ENCODE results near the gene NFS1.

The NFS1 gene

DNA sequence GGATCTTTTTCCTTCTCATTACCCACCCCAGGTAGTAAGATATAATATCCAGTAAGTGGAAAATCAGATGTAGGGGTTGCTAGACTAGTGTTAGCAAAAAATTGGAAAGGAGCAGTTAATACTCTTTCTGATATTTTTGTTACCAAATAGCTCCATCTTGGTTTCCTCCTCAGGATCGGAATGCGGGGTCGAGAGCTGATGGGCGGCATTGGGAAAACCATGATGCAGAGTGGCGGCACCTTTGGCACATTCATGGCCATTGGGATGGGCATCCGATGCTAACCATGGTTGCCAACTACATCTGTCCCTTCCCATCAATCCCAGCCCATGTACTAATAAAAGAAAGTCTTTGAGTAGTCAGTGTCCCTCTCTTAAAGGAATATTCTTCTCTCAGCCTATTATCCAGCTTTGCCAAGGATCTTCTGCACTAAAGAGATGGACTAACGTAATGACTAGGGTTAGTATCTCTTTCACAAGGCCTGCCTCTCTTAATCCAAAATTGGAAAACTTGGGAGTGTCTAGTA is 1.5 kb upstream of the NFS1 start:
- Histone ChIP-seq H3K9ac (ENCODE audit: low read length) (peak overlapping the region; percentile 98), H3K79me2 (ENCODE audit: control insufficient read depth, insufficient read depth, low read length) (peaks cover 1% of the 10 kb centered on the region), H3K4me2 (ENCODE audit: low read length) (no peak overlapping the region), H3K4ac (ENCODE audit: low read depth, low read length) (no peak overlapping the region), H2BK5ac (ENCODE audit: low read length) (no peak overlapping the region), H2BK120ac (ENCODE audit: low read depth, low read length) (no peak overlapping the region), H4K8ac (ENCODE audit: low read depth, low read length) (no peak overlapping the region), H3K79me1 (ENCODE audit: low read length) (peaks cover 2% of the 10 kb centered on the region), H4K5ac (ENCODE audit: low read length) (no peak overlapping the region), H3K4me3 (ENCODE audit: low read length) (no peak overlapping the region), H3K18ac (ENCODE audit: low read length) (no peak overlapping the region), H3K23ac (ENCODE audit: low read length) (no peak overlapping the region), H3K56ac (ENCODE audit: low read length) (no peak overlapping the region), H3K4me1 (ENCODE audit: control insufficient read depth, low read depth, low read length) (no peaks in the 10 kb centered on the region), H2AK5ac (ENCODE audit: low read length) (no peak overlapping the region), H3K36me3 (ENCODE audit: control insufficient read depth, insufficient read depth, low read length) (peaks cover 4% of the 10 kb centered on the region), H3K27ac (ENCODE audit: low read depth, low read length) (no peak overlapping the region), H2BK15ac (replicated peaks; ENCODE audit: low read depth) (no peak overlapping the region), H3K27me3 (ENCODE audit: insufficient read depth, low read length, poor library complexity) (no peaks in the 10 kb centered on the region)
- no CpG with 5 or more reads among the region's 7 CpGs for WGBS (ENCODE audit: extremely low coverage, insufficient coverage, low lambda C conversion rate)
- no peak for DNase-seq

DNA sequence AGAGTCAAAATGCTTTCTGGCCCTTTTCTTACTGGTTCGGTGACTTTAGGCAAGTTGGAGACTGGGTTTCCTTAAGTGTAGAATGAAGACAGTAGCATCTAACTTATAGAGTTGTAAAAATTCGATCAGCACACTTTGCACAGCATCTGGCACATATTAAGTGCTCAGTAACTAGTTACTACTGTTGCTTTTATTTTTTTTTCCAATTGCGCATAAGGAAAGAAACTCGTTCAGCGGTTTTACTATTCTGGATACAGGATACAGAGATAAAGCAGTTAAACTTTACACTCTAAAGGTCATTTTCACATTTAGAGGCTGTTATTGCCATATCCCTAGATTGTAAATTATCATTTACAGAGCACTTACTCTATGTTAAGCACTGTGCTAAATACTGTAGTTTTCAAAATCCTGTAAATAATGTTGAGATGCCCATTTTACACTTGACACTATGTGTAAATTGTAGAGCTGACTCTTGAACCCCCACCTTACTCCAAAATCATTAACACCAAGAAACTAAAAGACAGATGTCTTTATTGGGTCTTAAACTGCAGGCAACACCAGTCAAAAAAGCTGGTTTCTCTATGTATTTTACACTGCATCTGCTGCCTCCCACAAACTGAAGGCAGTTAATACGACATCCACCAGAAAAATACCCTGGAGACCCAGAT is 939 bp upstream of the NFS1 start:
- no peak for DNase-seq
- Histone ChIP-seq H3K23ac (ENCODE audit: low read length) (no peak overlapping the region), H3K79me1 (ENCODE audit: low read length) (peaks cover 2% of the 10 kb centered on the region), H2BK120ac (ENCODE audit: low read depth, low read length) (no peak overlapping the region), H4K8ac (ENCODE audit: low read depth, low read length) (no peak overlapping the region), H2BK5ac (ENCODE audit: low read length) (no peak overlapping the region), H3K4me2 (ENCODE audit: low read length) (peak overlapping the region; percentile 95), H2BK15ac (replicated peaks; ENCODE audit: low read depth) (no peak overlapping the region), H3K27me3 (ENCODE audit: insufficient read depth, low read length, poor library complexity) (no peaks in the 10 kb centered on the region), H4K5ac (ENCODE audit: low read length) (no peak overlapping the region), H3K4me3 (ENCODE audit: low read length) (peak overlapping the region; percentile 98), H3K4ac (ENCODE audit: low read depth, low read length) (no peak overlapping the region), H3K18ac (ENCODE audit: low read length) (no peak overlapping the region), H3K9ac (ENCODE audit: low read length) (peak overlapping the region; percentile 98), H3K4me1 (ENCODE audit: control insufficient read depth, low read depth, low read length) (no peaks in the 10 kb centered on the region), H2AK5ac (ENCODE audit: low read length) (no peak overlapping the region), H3K79me2 (ENCODE audit: control insufficient read depth, insufficient read depth, low read length) (peaks cover 1% of the 10 kb centered on the region), H3K27ac (ENCODE audit: low read depth, low read length) (peak overlapping the region; percentile 83), H3K56ac (ENCODE audit: low read length) (peak overlapping the region; percentile 100), H3K36me3 (ENCODE audit: control insufficient read depth, insufficient read depth, low read length) (peaks cover 3% of the 10 kb centered on the region)
- no CpG with 5 or more reads among the region's 6 CpGs for WGBS (ENCODE audit: extremely low coverage, insufficient coverage, low lambda C conversion rate)

DNA sequence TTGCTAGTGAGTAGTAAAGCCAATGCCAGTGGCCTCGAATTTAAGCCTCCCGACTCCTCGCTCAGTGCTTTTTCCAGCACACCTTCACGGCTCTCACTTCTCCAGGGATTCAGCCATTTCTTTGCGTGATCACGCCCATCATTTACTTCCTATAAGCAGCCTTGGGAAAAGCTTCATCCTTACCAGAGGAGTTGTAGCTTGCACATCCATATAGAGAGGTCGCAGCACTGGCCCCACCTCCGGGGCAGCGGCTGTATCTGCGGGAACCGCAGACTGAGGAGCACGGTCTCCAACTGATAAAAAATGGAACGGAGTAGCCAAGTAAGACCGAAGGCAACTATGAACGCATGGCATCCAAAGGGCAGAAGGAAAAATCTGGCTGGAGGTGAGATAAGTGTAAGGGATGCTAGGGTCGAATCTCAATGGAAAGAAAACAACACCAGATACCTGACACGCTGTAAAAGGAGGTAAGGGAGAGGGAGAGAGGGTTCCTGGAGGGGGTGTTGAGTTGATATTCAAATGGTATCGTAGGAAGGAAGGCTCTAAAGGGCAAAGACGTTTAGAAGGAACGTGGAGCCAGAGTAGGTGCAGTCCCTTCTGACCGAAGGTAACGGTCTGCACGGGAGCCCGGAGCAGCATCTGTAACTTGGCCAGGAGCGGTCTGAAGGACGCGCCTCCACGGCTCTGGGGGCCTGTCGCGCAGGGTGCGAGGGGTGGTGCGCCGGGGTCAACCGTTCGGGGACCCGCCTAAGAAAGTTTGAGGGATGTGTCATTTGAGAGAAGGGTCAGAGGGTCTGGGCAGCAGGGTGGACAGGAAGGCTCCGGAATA is 640 bp downstream of the NFS1 start:
- H3K4me2 ChIP-seq (ENCODE audit: low read length) = peak overlapping the region; percentile 79
- DNase-seq = peak; percentile 34
- H3K27me3 ChIP-seq (ENCODE audit: insufficient read depth, low read length, poor library complexity) = no peaks in the 10 kb centered on the region
- no peak overlapping the region for H2BK5ac ChIP-seq (ENCODE audit: low read length)
- H3K36me3 ChIP-seq (ENCODE audit: control insufficient read depth, insufficient read depth, low read length) = no peaks in the 10 kb centered on the region
- no peak overlapping the region for H2AK5ac ChIP-seq (ENCODE audit: low read length)
- H3K4ac ChIP-seq (ENCODE audit: low read depth, low read length) = peak overlapping the region; percentile 47
- no peak overlapping the region for H4K5ac ChIP-seq (ENCODE audit: low read length)
- peak overlapping the region; percentile 56 for H3K4me3 ChIP-seq (ENCODE audit: low read length)
- H3K79me2 ChIP-seq (ENCODE audit: control insufficient read depth, insufficient read depth, low read length) = peaks cover 1% of the 10 kb centered on the region
- H2BK120ac ChIP-seq (ENCODE audit: low read depth, low read length) = no peak overlapping the region
- H3K79me1 ChIP-seq (ENCODE audit: low read length) = peaks cover 2% of the 10 kb centered on the region
- no peak overlapping the region for H2BK15ac ChIP-seq (replicated peaks; ENCODE audit: low read depth)
- peak overlapping the region; percentile 98 for H3K9ac ChIP-seq (ENCODE audit: low read length)
- H3K4me1 ChIP-seq (ENCODE audit: control insufficient read depth, low read depth, low read length) = no peaks in the 10 kb centered on the region
- H4K8ac ChIP-seq (ENCODE audit: low read depth, low read length) = no peak overlapping the region
- H3K23ac ChIP-seq (ENCODE audit: low read length) = no peak overlapping the region
- H3K18ac ChIP-seq (ENCODE audit: low read length) = no peak overlapping the region
- peak overlapping the region; percentile 83 for H3K56ac ChIP-seq (ENCODE audit: low read length)
- WGBS (ENCODE audit: extremely low coverage, insufficient coverage, low lambda C conversion rate) = no CpG with 5 or more reads among the region's 37 CpGs
- H3K27ac ChIP-seq (ENCODE audit: low read depth, low read length) = peak overlapping the region; percentile 83

DNA sequence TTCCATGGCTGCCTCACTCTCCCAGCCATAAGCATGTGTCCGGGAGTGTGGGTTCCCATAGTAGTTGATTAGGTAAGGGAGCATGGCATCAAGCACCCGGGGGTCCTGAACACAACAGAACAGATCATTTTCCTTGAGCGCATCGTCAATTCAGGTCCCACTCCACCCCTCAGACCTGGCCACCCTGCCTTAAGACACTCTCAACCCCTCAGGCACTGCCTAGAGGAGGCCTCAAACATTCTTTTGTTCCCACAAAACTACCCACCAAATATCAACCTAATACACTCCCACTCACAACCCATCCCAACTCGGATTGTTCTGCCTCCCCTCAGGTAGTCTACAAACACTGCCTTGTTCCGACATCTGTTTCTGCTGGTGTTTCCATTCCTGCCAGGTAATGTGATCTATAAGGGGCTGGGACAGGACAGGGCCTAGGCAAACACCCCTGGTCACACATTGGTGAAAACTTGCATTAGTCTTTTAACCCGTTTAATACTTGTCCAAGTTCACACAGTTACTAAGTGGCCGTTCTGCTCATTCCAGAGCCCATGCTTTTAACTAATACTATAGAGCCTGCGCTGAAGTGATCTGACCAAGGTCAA is 1.4 kb downstream of the NFS1 start:
- H3K4me1 ChIP-seq (ENCODE audit: control insufficient read depth, low read depth, low read length) = no peaks in the 10 kb centered on the region
- H2BK5ac ChIP-seq (ENCODE audit: low read length) = no peak overlapping the region
- peaks cover 1% of the 10 kb centered on the region for H3K79me2 ChIP-seq (ENCODE audit: control insufficient read depth, insufficient read depth, low read length)
- peaks cover 2% of the 10 kb centered on the region for H3K79me1 ChIP-seq (ENCODE audit: low read length)
- H3K23ac ChIP-seq (ENCODE audit: low read length) = no peak overlapping the region
- H3K4ac ChIP-seq (ENCODE audit: low read depth, low read length) = no peak overlapping the region
- H3K36me3 ChIP-seq (ENCODE audit: control insufficient read depth, insufficient read depth, low read length) = no peaks in the 10 kb centered on the region
- no peak overlapping the region for H3K27ac ChIP-seq (ENCODE audit: low read depth, low read length)
- no peak overlapping the region for H3K4me2 ChIP-seq (ENCODE audit: low read length)
- no peak overlapping the region for H3K18ac ChIP-seq (ENCODE audit: low read length)
- H2BK15ac ChIP-seq (replicated peaks; ENCODE audit: low read depth) = no peak overlapping the region
- peak overlapping the region; percentile 15 for H3K9ac ChIP-seq (ENCODE audit: low read length)
- H4K8ac ChIP-seq (ENCODE audit: low read depth, low read length) = no peak overlapping the region
- no peak overlapping the region for H3K4me3 ChIP-seq (ENCODE audit: low read length)
- no peaks in the 10 kb centered on the region for H3K27me3 ChIP-seq (ENCODE audit: insufficient read depth, low read length, poor library complexity)
- H4K5ac ChIP-seq (ENCODE audit: low read length) = no peak overlapping the region
- H2BK120ac ChIP-seq (ENCODE audit: low read depth, low read length) = no peak overlapping the region
- DNase-seq = no peak
- no peak overlapping the region for H3K56ac ChIP-seq (ENCODE audit: low read length)
- no peak overlapping the region for H2AK5ac ChIP-seq (ENCODE audit: low read length)
- WGBS (ENCODE audit: extremely low coverage, insufficient coverage, low lambda C conversion rate) = 100% methylated on average over 1 of the region's 9 CpGs

DNA sequence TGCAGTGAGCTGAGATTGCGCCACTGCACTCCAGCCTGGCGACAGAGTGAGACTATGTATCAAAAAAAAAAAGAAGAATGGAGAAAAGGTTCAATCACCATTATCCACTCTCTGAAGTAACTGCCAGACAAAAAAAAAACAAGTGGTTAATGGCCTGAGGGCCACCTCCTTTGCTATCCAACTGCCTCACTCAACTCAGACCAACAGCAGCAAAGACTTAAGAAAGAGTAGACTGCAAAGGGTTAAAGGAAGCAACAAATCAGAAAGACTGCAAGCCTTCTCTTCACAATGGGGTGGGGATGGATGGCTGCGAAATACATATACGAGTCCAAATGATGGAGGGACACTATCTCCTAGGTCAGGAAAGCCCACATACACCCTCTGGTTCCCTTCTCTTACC is 3.2 kb downstream of the NFS1 start:
- Histone ChIP-seq H3K4ac (ENCODE audit: low read depth, low read length) (no peak overlapping the region), H3K4me2 (ENCODE audit: low read length) (no peak overlapping the region), H3K56ac (ENCODE audit: low read length) (no peak overlapping the region), H3K4me3 (ENCODE audit: low read length) (no peak overlapping the region), H3K9ac (ENCODE audit: low read length) (no peak overlapping the region), H2BK120ac (ENCODE audit: low read depth, low read length) (no peak overlapping the region), H2BK5ac (ENCODE audit: low read length) (no peak overlapping the region), H2BK15ac (replicated peaks; ENCODE audit: low read depth) (no peak overlapping the region), H3K27me3 (ENCODE audit: insufficient read depth, low read length, poor library complexity) (no peaks in the 10 kb centered on the region), H3K23ac (ENCODE audit: low read length) (no peak overlapping the region), H3K18ac (ENCODE audit: low read length) (no peak overlapping the region), H2AK5ac (ENCODE audit: low read length) (no peak overlapping the region), H3K4me1 (ENCODE audit: control insufficient read depth, low read depth, low read length) (no peaks in the 10 kb centered on the region), H4K8ac (ENCODE audit: low read depth, low read length) (no peak overlapping the region), H3K36me3 (ENCODE audit: control insufficient read depth, insufficient read depth, low read length) (no peaks in the 10 kb centered on the region), H3K79me1 (ENCODE audit: low read length) (peaks cover 2% of the 10 kb centered on the region), H4K5ac (ENCODE audit: low read length) (no peak overlapping the region), H3K79me2 (ENCODE audit: control insufficient read depth, insufficient read depth, low read length) (peaks cover 1% of the 10 kb centered on the region), H3K27ac (ENCODE audit: low read depth, low read length) (no peak overlapping the region)
- no CpG with 5 or more reads among the region's 4 CpGs for WGBS (ENCODE audit: extremely low coverage, insufficient coverage, low lambda C conversion rate)
- no peak for DNase-seq
